GM12873 (cell line): Measurements from ENCODE around the gene LCE4A.
"Not testable (repeated sequence)": the region's sequence is repeated elsewhere in the genome, so short reads cannot be mapped to it uniquely, and the experiment has no call there.

ENCODE experiments used
- CTCF ChIP-seq: IDR thresholded peaks from 2 replicates; pipeline ENCODE4 v1.5.1; 2012; ENCODE audit warnings: low read depth, mild to moderate bottlenecking, moderate library complexity, low read length, control low read depth; ENCODE audit not compliant: insufficient read depth; ENCODE audit errors: missing control alignments

LCE4A gene

GRCh38 chr1:152681616-152682015 is 26.3 kb upstream of the LCE4A start:
- no peak for TF ChIP-seq CTCF

GRCh38 chr1:152683846-152684245 is 24.1 kb upstream of the LCE4A start:
- no peak for TF ChIP-seq CTCF

GRCh38 chr1:152685823-152686222 is 22.1 kb upstream of the LCE4A start, which contains the start of gene LCE2B:
TSS of gene LCE2B (plus strand) at chr1:152686123. CDS start at chr1:152686844, 721 bp downstream.
- not testable (repeated sequence) for TF ChIP-seq CTCF

- TF ChIP-seq CTCF: no peak
Measured at GRCh38 chr1:152697701-152698600, 10.0 kb upstream of the LCE4A start, which contains the start of gene LCE2A. TSS of gene LCE2A (plus strand) at chr1:152698345. CDS start at chr1:152698902, 557 bp downstream.

- TF ChIP-seq CTCF: no peak
Measured at GRCh38 chr1:152699746-152700145, 8.2 kb upstream of the LCE4A start.

- TF ChIP-seq CTCF: no peak
Measured at GRCh38 chr1:152718238-152718637, 10.3 kb downstream of the LCE4A start.

- no peak for TF ChIP-seq CTCF
Measured at GRCh38 chr1:152725261-152725660, 17.3 kb downstream of the LCE4A start.
